IMR-90 (cell line): ENCODE data around the gene SMIM43. TPM values are rescaled to one million over a fixed set of nuclear protein-coding genes. Genes with fewer than 3 reads are reported as not detected.

Experiments
- ATAC-seq: fragments of 200-7000 bp; cut with Tn5 transposase; 2 replicates; pipeline ENCODE4 v1.9.1; 2020; ENCODE audit warnings: low read depth, mild to moderate bottlenecking, moderate library complexity
- BruUV-seq: library from RNA; stranded (reverse); fragments of 400-500 nt; replicated peaks from 2 replicates; lab custom pipeline; 2021; lab: Mats Ljungman, UMichigan
- CTCF ChIA-PET: fragments of 300-600 bp; formaldehyde crosslinking; extraction: SDS; loops from one replicate; lab custom pipeline; 2021; ENCODE audit warnings: antibody characterized with exemption; lab: Yijun Ruan, JAX
- POLR2A ChIA-PET: fragments of 300-600 bp; sonication (Branson Sonifier 250); formaldehyde crosslinking; loops from one replicate; lab custom pipeline; 2022; ENCODE audit warnings: antibody characterized with exemption; ENCODE audit not compliant: unreplicated experiment; lab: Charles Lee
- DNase-seq: peaks from one replicate; pipeline ENCODE4 v3.0.0; 2013
- H2AFZ ChIP-seq: replicated peaks from 2 replicates; pipeline ENCODE3; 2013; ENCODE audit warnings: low read length, mild to moderate bottlenecking; ENCODE audit not compliant: poor library complexity
- H2AK5ac ChIP-seq: 2 replicates; pipeline ENCODE4 v1.6.1; 2013; ENCODE audit warnings: low read depth, low read length, inconsistent platforms
- H2AK9ac ChIP-seq: replicated peaks from 2 replicates; pipeline ENCODE3; 2013; ENCODE audit warnings: mild to moderate bottlenecking, low read depth, low read length, moderate library complexity; ENCODE audit not compliant: poor library complexity
- H2BK120ac ChIP-seq: 2 replicates; pipeline ENCODE4 v1.6.1; 2013; ENCODE audit warnings: low read depth, low read length, inconsistent platforms
- H2BK15ac ChIP-seq: 3 replicates; pipeline ENCODE4 v1.6.1; 2013; ENCODE audit warnings: low read depth, low read length, inconsistent platforms
- H2BK20ac ChIP-seq: 2 replicates; pipeline ENCODE4 v1.6.1; 2013; ENCODE audit warnings: low read depth, mild to moderate bottlenecking, inconsistent platforms, low read length, moderate library complexity
- H2BK5ac ChIP-seq: 2 replicates; pipeline ENCODE4 v1.6.1; 2013; ENCODE audit warnings: mild to moderate bottlenecking, low read depth, low read length, inconsistent platforms; ENCODE audit not compliant: poor library complexity, severe bottlenecking
- H3K14ac ChIP-seq: replicated peaks from 2 replicates; pipeline ENCODE4 v1.6.1; 2013; ENCODE audit warnings: low read depth, low read length, inconsistent platforms
- H3K18ac ChIP-seq: 2 replicates; pipeline ENCODE4 v1.6.1; 2013; ENCODE audit warnings: low read depth, low read length, control low read depth
- H3K23ac ChIP-seq: 2 replicates; pipeline ENCODE4 v1.6.1; 2013; ENCODE audit warnings: low read depth, low read length, inconsistent platforms
- H3K27ac ChIP-seq: 2 replicates; pipeline ENCODE4 v1.5.1; 2013; ENCODE audit warnings: mild to moderate bottlenecking, control low read depth, low read length; ENCODE audit not compliant: insufficient read depth
- H3K27me3 ChIP-seq: 2 replicates; pipeline ENCODE4 v1.6.1; 2013; ENCODE audit warnings: low read length; ENCODE audit not compliant: control insufficient read depth, insufficient read depth
- H3K36me3 ChIP-seq: 2 replicates; pipeline ENCODE4 v1.6.1; 2013; ENCODE audit warnings: low read length, mixed read lengths; ENCODE audit not compliant: control insufficient read depth, insufficient read depth
- H3K4ac ChIP-seq: 2 replicates; pipeline ENCODE4 v1.6.1; 2013; ENCODE audit warnings: low read depth, low read length, inconsistent platforms
- H3K4me1 ChIP-seq: 2 replicates; pipeline ENCODE4 v1.6.1; 2013; ENCODE audit warnings: low read length, mixed read lengths; ENCODE audit not compliant: control insufficient read depth, insufficient read depth
- H3K4me2 ChIP-seq: 2 replicates; pipeline ENCODE4 v1.6.1; 2013; ENCODE audit warnings: low read depth, mild to moderate bottlenecking, control low read depth, low read length, moderate library complexity
- H3K4me3 ChIP-seq: 2 replicates; pipeline ENCODE4 v1.5.1; 2013; ENCODE audit warnings: low read depth, mild to moderate bottlenecking, control low read depth, low read length, moderate library complexity; ENCODE audit not compliant: insufficient read depth
- H3K56ac ChIP-seq: 2 replicates; pipeline ENCODE4 v1.6.1; 2013; ENCODE audit warnings: low read length, inconsistent platforms; ENCODE audit not compliant: insufficient read depth; ENCODE audit errors: extremely low read depth
- H3K79me1 ChIP-seq, 2 experiments: 2 replicates each; pipeline ENCODE4 v1.6.1; 2013; ENCODE audit warnings: low read length in 2 of 2, inconsistent platforms in 1 of 2, low read depth in 1 of 2
- H3K9ac ChIP-seq: 2 replicates; pipeline ENCODE4 v1.6.1; 2013; ENCODE audit warnings: low read depth, low read length, control low read depth
- H3K9me1 ChIP-seq: 2 replicates; pipeline ENCODE4 v1.6.1; 2013; ENCODE audit warnings: low read length, inconsistent platforms; ENCODE audit not compliant: insufficient read depth
- H3K9me3 ChIP-seq: 2 replicates; pipeline ENCODE4 v1.6.1; 2013; ENCODE audit warnings: low read length; ENCODE audit not compliant: control insufficient read depth, insufficient read depth
- H4K20me1 ChIP-seq: 2 replicates; pipeline ENCODE4 v1.6.1; 2013; ENCODE audit warnings: low read length, inconsistent platforms; ENCODE audit not compliant: insufficient read depth
- H4K5ac ChIP-seq: 2 replicates; pipeline ENCODE4 v1.6.1; 2013; ENCODE audit warnings: mild to moderate bottlenecking, low read depth, low read length, control low read depth
- H4K8ac ChIP-seq, 2 experiments: 2 replicates each; pipeline ENCODE4 v1.6.1; 2013; ENCODE audit warnings: low read depth in 2 of 2, low read length in 2 of 2, control low read depth in 1 of 2, inconsistent platforms in 1 of 2
- H4K91ac ChIP-seq: 2 replicates; pipeline ENCODE4 v1.6.1; 2013; ENCODE audit warnings: low read depth, low read length, inconsistent platforms; ENCODE audit not compliant: insufficient read depth
- BHLHE40 ChIP-seq: fragments of 150-350 bp; IDR thresholded peaks from 2 replicates; pipeline ENCODE4 v1.6.1; 2016; ENCODE audit warnings: mild to moderate bottlenecking, low read depth, low read length
- CEBPB ChIP-seq: IDR thresholded peaks from 2 replicates; pipeline ENCODE4 v1.6.1; 2012; ENCODE audit warnings: low read depth, low read length, improper control_type of control experiment
- CHD1 ChIP-seq: IDR thresholded peaks from 2 replicates; pipeline ENCODE4 v1.6.1; 2012; ENCODE audit warnings: low read depth, low read length, improper control_type of control experiment
- CTCF ChIP-seq: conservative IDR thresholded peaks from 2 replicates; pipeline ENCODE4 v1.5.1; 2012; ENCODE audit warnings: mild to moderate bottlenecking, low read depth, low read length, improper control_type of control experiment
- ELK1 ChIP-seq: fragments of 150-350 bp; IDR thresholded peaks from 2 replicates; pipeline ENCODE4 v1.6.1; 2016; ENCODE audit warnings: low read depth, mild to moderate bottlenecking, low read length, moderate library complexity, borderline replicate concordance
- MAFK ChIP-seq: IDR thresholded peaks from 2 replicates; pipeline ENCODE4 v1.6.1; 2012; ENCODE audit warnings: low read depth, low read length, improper control_type of control experiment
- MAZ ChIP-seq: IDR thresholded peaks from 2 replicates; pipeline ENCODE4 v1.6.1; 2012; ENCODE audit warnings: low read depth, mild to moderate bottlenecking, low read length, improper control_type of control experiment, moderate library complexity, borderline replicate concordance
- MXI1 ChIP-seq: IDR thresholded peaks from 2 replicates; pipeline ENCODE4 v1.6.1; 2012; ENCODE audit warnings: low read depth, mild to moderate bottlenecking, low read length, moderate library complexity, borderline replicate concordance
- NFE2L2 ChIP-seq: fragments of 150-350 bp; IDR thresholded peaks from 2 replicates; pipeline ENCODE4 v1.6.1; 2016; ENCODE audit warnings: low read depth, mild to moderate bottlenecking, low read length
- POLR2A ChIP-seq: IDR thresholded peaks from 2 replicates; pipeline ENCODE4 v1.6.1; 2012; ENCODE audit warnings: mild to moderate bottlenecking, low read depth, low read length
- RAD21 ChIP-seq: IDR thresholded peaks from 2 replicates; pipeline ENCODE4 v1.6.1; 2012; ENCODE audit warnings: low read length, improper control_type of control experiment
- RFX5 ChIP-seq: IDR thresholded peaks from 2 replicates; pipeline ENCODE4 v1.8.0; 2012; ENCODE audit warnings: low read depth, mild to moderate bottlenecking, low read length, moderate library complexity
- SMC3 ChIP-seq: fragments of 150-350 bp; IDR thresholded peaks from 2 replicates; pipeline ENCODE4 v1.6.1; 2016; ENCODE audit warnings: low read depth, mild to moderate bottlenecking, antibody characterized with exemption, low read length, moderate library complexity
- USF2 ChIP-seq: fragments of 150-350 bp; IDR thresholded peaks from 2 replicates; pipeline ENCODE4 v1.6.1; 2017; ENCODE audit warnings: mild to moderate bottlenecking, antibody characterized with exemption, low read length, low read depth
- WGBS, 2 experiments: methylation state at CpG; one replicate each; pipeline versions ENCODE4 v1.1.5 to v1.1.7; 2013; ENCODE audit warnings: missing lambda C conversion rate in 2 of 2; ENCODE audit not compliant: insufficient read length in 1 of 2; ENCODE audit errors: extremely low coverage in 2 of 2; 5-methylcytosine and 5-hydroxymethylcytosine counted together
- dilution Hi-C: fragments of 300-500 bp; cut with HindIII; formaldehyde crosslinking; loops from one replicate; pipeline ENCODE4 v1.14.3; 2018; ENCODE audit warnings: low sequenced_read_pairs; ENCODE audit not compliant: unreplicated experiment
- in situ Hi-C: fragments of 300-500 bp; cut with MboI; formaldehyde crosslinking; loops from 3 replicates; pipeline ENCODE4 v1.14.3; 2019; ENCODE audit warnings: low sequenced_read_pairs, inconsistent platforms, mixed read lengths
- intact Hi-C: fragments of 100-400 bp; cut with micrococcal nuclease; formaldehyde crosslinking; loops from 2 replicates; pipeline ENCODE4 v1.10.0; 2022
- polyA plus RNA-seq, 3 experiments: library from polyadenylated mRNA; depleted of rRNA; stranded (reverse); fragments of >200 nt; gene quantifications; 2 replicates each; pipeline ENCODE4 v1.2.3, GENCODE V29; 2012; ENCODE audit warnings: low replicate concordance in 1 of 3
- total RNA-seq: library from RNA; depleted of rRNA; stranded (reverse); fragments of >200 nt; gene quantifications from 2 replicates; pipeline ENCODE4 v1.2.3, GENCODE V29; 2012

Gene SMIM43
- total and polyA plus RNA-seq, 2 of the 4 experiments (the other 2 are of a cell fraction) = 1.4 to 2.8 TPM

- ChIA-PET POLR2A (no interaction called here), CTCF (no interaction called here)
- dilution Hi-C loops (no loop called here), intact Hi-C loops (no loop called here), in situ Hi-C loops (no loop called here)
- WGBS, 2 experiments = no CpG with 5 or more reads among the region's 1 CpG
- Histone ChIP-seq H3K4ac (peak overlapping the region; percentile 87), H3K4me3 (no peak overlapping the region), H3K79me1 (peaks cover 0 to 21% of the 10 kb centered on the region in 2 experiments; a peak in 2 of 4 replicates), H2AFZ (no peak overlapping the region), H3K14ac (peak overlapping the region; percentile 47; the same call in 1 of the 2 replicates), H3K18ac (peak overlapping the region; percentile 94; the same call in 1 of the 2 replicates), H2BK5ac (peak overlapping the region; percentile 98), H3K9me3 (peaks cover 3% of the 10 kb centered on the region; the same call in 1 of the 2 replicates), H3K23ac (no peak overlapping the region; the same call in 1 of the 2 replicates), H3K27ac (peak overlapping the region; percentile 89), H3K4me1 (peaks cover 17% of the 10 kb centered on the region), H3K9me1 (peaks cover 17% of the 10 kb centered on the region), H3K4me2 (no peak overlapping the region), H4K20me1 (no peaks in the 10 kb centered on the region), H3K9ac (no peak overlapping the region), H2AK5ac (peak overlapping the region; percentile 95), H3K27me3 (no peaks in the 10 kb centered on the region), H3K36me3 (no peaks in the 10 kb centered on the region), H4K8ac (peak overlapping the region; percentile 72 to 89), H3K56ac (peak overlapping the region; percentile 51; the same call in 1 of the 2 replicates), H4K5ac (peak overlapping the region; percentile 98; the same call in 1 of the 2 replicates), H4K91ac (peak overlapping the region; percentile 96), H2BK20ac (peak overlapping the region; percentile 89), H2BK120ac (peak overlapping the region; percentile 100), H2BK15ac (peak overlapping the region; percentile 73; the same call in 2 of the 3 replicates), H2AK9ac (no peak overlapping the region)
- DNase-seq (no peak), ATAC-seq (no peak)
- no peak for TF ChIP-seq ELK1
- TF ChIP-seq POLR2A = no peak
- TF ChIP-seq CEBPB = no peak
- no peak for TF ChIP-seq NFE2L2
- no peak for TF ChIP-seq BHLHE40
- no peak for TF ChIP-seq USF2
- no peak for TF ChIP-seq MAFK
- no peak for TF ChIP-seq RFX5
- TF ChIP-seq RAD21 = no peak
- no peak for TF ChIP-seq CTCF
- no peak for TF ChIP-seq MXI1
- TF ChIP-seq SMC3 = no peak
- no peak for TF ChIP-seq CHD1
- TF ChIP-seq MAZ = no peak
- BruUV-seq = no TSS peak
Observed at GRCh38 chr4:121784401-121784800, 19.4 kb upstream of the SMIM43 start.
